Suprapubic skin (tissue), 3 donors: Measurements from ENCODE around the gene PSMC5.

Experiments used
- EP300 ChIP-seq: sonication (generic); formaldehyde crosslinking; IDR thresholded peaks from one replicate; pipeline ENCODE4 v1.6.1; 2017; ENCODE audit warnings: antibody characterized with exemption
- POLR2A ChIP-seq, 2 donors: fragments of 450-650 bp; IDR thresholded peaks; one replicate each; pipeline ENCODE4 v1.6.1; 2017; ENCODE audit warnings: antibody characterized with exemption in 2 of 2, mild to moderate bottlenecking in 2 of 2, moderate library complexity in 2 of 2
- TF ChIP-seq, protein P1 (sequence below), 2 donors: fragments of 200-600 bp in 1 of 2; fragments of 450-650 bp in 1 of 2; sonication (generic) in 1 of 2; IDR thresholded peaks; one replicate each; pipeline ENCODE4 v1.5.1; 2016 to 2019; ENCODE audit warnings: antibody characterized with exemption in 2 of 2, mild to moderate bottlenecking in 1 of 2, moderate library complexity in 1 of 2

- TF ChIP-seq POLR2A (IDR thresholded peaks at IDR 0.05), result no peak
- no peak for TF ChIP-seq EP300
- TF ChIP-seq, protein P1, sequence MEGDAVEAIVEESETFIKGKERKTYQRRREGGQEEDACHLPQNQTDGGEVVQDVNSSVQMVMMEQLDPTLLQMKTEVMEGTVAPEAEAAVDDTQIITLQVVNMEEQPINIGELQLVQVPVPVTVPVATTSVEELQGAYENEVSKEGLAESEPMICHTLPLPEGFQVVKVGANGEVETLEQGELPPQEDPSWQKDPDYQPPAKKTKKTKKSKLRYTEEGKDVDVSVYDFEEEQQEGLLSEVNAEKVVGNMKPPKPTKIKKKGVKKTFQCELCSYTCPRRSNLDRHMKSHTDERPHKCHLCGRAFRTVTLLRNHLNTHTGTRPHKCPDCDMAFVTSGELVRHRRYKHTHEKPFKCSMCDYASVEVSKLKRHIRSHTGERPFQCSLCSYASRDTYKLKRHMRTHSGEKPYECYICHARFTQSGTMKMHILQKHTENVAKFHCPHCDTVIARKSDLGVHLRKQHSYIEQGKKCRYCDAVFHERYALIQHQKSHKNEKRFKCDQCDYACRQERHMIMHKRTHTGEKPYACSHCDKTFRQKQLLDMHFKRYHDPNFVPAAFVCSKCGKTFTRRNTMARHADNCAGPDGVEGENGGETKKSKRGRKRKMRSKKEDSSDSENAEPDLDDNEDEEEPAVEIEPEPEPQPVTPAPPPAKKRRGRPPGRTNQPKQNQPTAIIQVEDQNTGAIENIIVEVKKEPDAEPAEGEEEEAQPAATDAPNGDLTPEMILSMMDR (IDR thresholded peaks at IDR 0.05), result no peak
Measured at GRCh38 chr17:63819131-63819530, 8.1 kb upstream of the PSMC5 start.
